ENCODE results near the gene RHOBTB3.

The RHOBTB3 gene

DNA sequence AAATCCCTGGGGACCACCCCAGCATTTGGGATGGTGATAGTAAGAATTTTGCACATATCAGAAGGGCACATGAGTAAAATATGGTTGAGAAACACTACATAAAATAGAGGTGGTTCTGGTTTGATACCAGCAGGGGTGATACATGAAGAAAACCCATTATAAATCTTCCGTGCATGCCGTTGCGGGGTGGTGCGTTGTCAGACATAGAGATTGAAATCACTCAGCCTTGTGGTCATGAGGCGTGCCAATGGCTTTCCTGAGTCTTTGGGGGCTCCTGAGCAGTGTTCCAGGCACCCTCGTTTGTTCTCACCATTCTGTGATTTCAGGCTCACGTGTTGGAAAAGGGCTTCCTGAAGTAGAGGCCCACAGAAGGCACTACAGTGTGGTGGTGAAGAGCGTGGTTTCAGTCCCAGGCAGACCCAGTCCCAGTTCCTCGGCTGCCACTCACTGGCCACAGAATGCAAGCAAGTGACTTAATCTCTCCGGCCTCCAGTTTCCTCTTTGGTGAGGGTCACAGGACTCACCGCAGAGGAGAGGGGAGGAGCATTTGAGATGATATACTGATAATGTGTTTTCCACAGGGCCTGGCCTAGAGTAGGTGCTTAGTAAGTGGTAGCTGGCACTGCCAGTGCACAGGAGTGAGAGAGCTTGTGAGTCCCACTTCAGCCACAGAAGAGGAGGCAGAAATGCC lies 111.9 kb downstream of the RHOBTB3 start:
- DNase-seq: peak; percentile 55

DNA sequence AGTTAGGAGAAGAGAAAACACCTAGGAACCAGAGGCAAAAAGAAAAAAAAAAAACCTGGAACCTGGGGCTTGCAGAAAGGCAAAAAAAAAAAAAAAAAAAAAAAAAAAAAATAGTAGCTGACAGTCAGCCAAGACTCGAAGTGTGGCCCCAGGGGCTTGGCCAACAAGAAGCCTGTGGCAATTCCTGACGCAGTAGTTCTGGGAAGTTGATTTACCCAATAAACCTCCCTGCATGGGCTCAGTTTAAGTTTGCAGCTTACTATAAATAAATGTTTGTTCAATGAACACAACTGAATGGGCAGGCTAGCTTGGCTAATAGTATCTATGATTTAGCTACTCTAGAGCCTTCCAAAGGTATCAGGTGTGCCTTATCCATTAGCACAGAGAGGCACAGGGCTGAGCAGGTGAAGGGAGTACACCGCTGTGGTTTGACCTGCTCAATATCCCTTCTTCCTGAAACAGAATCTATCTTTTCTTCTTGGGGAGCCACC lies 112.6 kb downstream of the RHOBTB3 start:
- no peak for DNase-seq

DNA sequence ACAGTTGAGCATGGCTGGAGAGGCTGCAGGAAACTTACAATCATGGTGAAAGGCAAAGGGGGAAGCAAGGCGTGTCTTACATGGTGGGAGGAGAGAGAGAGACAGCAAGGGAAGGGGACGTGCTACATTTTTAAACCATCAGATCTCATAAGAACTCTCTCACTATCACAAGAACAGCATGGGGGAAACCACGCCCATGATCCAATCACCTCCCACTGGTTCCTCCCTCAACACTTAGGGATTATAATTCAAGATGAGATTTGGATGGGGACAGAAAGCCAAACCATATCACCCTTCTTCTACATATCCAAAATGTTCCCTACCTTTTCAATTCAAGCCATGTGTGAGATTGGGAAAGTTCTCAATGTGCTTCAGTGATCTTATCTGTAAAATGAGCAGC lies 114.3 kb downstream of the RHOBTB3 start:
- no peak for DNase-seq
